ENCODE measurements around the gene SYNJ2. TPM values are rescaled to one million over a fixed set of nuclear protein-coding genes. Genes with fewer than 3 reads are reported as not detected.
A peak's percentile ranks its signal among the peaks of the same experiment; 100 is the strongest.

SYNJ2 gene
- total RNA-seq, 4 donors from 2014 or later = 2.6 to 7.5 (median 5.5) TPM

GRCh38 chr6:157942351-157942750 lies 39.3 kb upstream of the SYNJ2 start:
- intact Hi-C loops (cut with DNase I; ENCODE audit: low total_unique reads) = no loop called here
- TF ChIP-seq POLR2A (IDR thresholded peaks at IDR 0.05) = no peak
- TF ChIP-seq CTCF (IDR thresholded peaks at IDR 0.05) = no peak
- WGBS, 2 donors = 89 to 90% methylated on average over 14 of the region's 14 CpGs
- H3K4me3 ChIP-seq (ENCODE audit: low read depth, poor library complexity, severe bottlenecking) = no peak overlapping the region
- no peak for DNase-seq (ENCODE audit: low spot score in 2 of 2)

- H3K4me3 ChIP-seq (ENCODE audit: low read depth, poor library complexity, severe bottlenecking) = no peak overlapping the region
- 94% methylated on average over 16 of the region's 16 CpGs for WGBS, 2 donors
- intact Hi-C loops (cut with DNase I; ENCODE audit: low total_unique reads) = no loop called here
- TF ChIP-seq POLR2A (IDR thresholded peaks at IDR 0.05) (no peak), CTCF (IDR thresholded peaks at IDR 0.05) (no peak)
- DNase-seq (ENCODE audit: low spot score in 2 of 2) = peak in 1 of 2 donors; percentile 83
Observed at GRCh38 chr6:157943249-157943963, 38.3 kb upstream of the SYNJ2 start.

- WGBS, 2 donors = 95 to 96% methylated on average over 15 of the region's 15 CpGs
- no peak for DNase-seq (ENCODE audit: low spot score in 2 of 2)
- H3K4me3 ChIP-seq (ENCODE audit: low read depth, poor library complexity, severe bottlenecking) = no peak overlapping the region
- intact Hi-C loops (cut with DNase I; ENCODE audit: low total_unique reads) = no loop called here
- no peak for TF ChIP-seq POLR2A (IDR thresholded peaks at IDR 0.05)
- TF ChIP-seq CTCF (IDR thresholded peaks at IDR 0.05) = no peak
Observed at GRCh38 chr6:157943964-157944283, 37.7 kb upstream of the SYNJ2 start.

GRCh38 chr6:157944983-157945931 lies 36.4 kb upstream of the SYNJ2 start:
- TF ChIP-seq POLR2A (IDR thresholded peaks at IDR 0.05) (no peak), CTCF (IDR thresholded peaks at IDR 0.05) (no peak)
- no peak overlapping the region for H3K4me3 ChIP-seq (ENCODE audit: low read depth, poor library complexity, severe bottlenecking)
- no peak for DNase-seq (ENCODE audit: low spot score in 2 of 2)
- intact Hi-C loops (cut with DNase I; ENCODE audit: low total_unique reads) = no loop called here
- 91 to 93% methylated on average over 14 of the region's 14 CpGs for WGBS, 2 donors

- WGBS, 2 donors = 86 to 91% methylated on average over 6 of the region's 6 CpGs
- TF ChIP-seq CTCF (IDR thresholded peaks at IDR 0.05) (no peak), POLR2A (IDR thresholded peaks at IDR 0.05) (no peak)
- DNase-seq (ENCODE audit: low spot score in 2 of 2) = no peak
- intact Hi-C loops (cut with DNase I; ENCODE audit: low total_unique reads) = no loop called here
- no peak overlapping the region for H3K4me3 ChIP-seq (ENCODE audit: low read depth, poor library complexity, severe bottlenecking)
Observed at GRCh38 chr6:157946053-157946617, 35.5 kb upstream of the SYNJ2 start.
